Left ventricle myocardium superior (tissue), 1 donor: ENCODE measurements around the gene MYMX. TPM values are rescaled to one million over a fixed set of nuclear protein-coding genes. Genes with fewer than 3 reads are reported as not detected.

ENCODE experiments used
- ATAC-seq: fragments of 200-7000 bp; cut with Tn5 transposase; one replicate; pipeline ENCODE4 v1.9.1; 2020; ENCODE audit warnings: mild to moderate bottlenecking, moderate library complexity
- DNase-seq: peaks from one replicate; pipeline ENCODE4 v3.0.0-alpha.2; 2020
- intact Hi-C: fragments of 100-400 bp; cut with micrococcal nuclease; formaldehyde crosslinking; loops from one replicate; pipeline ENCODE4 v1.11.0; 2022
- total RNA-seq: library from RNA; stranded (reverse); fragmentation: NEBNext Ultra II Directional; extraction: Animal tissue kit (Norgen Biotek cat#: 25700); gene quantifications from one replicate; pipeline ENCODE4 v1.2.1, GENCODE V29; 2021
- donor health status: DM: no; HTN: yes; CAD: no; lungs with severe emphysema.

The MYMX gene
- total RNA-seq, 1 donor from 2014 or later = 0.67 TPM

DNA sequence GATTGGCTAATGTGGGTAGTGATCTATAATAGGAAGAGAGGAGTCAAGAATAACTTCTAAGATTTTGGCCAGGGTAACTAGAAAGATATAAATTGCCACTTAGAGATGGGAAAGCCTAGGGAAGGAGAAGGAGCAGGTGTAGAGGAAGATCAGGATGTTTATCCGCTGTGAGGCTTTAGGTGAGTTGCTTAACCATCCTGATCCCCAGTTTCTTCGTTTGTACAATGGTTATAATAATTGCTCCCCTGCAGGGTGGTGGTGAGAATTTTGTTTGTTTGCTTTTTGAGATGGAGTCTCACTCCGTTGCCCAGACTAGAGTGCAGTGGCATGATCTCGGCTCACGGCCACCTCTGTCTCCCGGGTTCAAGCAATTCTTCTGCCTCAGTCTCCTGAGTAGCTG lies 2.4 kb upstream of the MYMX start:
- ATAC-seq = no peak
- intact Hi-C loops = no loop called here
- DNase-seq = no peak

DNA sequence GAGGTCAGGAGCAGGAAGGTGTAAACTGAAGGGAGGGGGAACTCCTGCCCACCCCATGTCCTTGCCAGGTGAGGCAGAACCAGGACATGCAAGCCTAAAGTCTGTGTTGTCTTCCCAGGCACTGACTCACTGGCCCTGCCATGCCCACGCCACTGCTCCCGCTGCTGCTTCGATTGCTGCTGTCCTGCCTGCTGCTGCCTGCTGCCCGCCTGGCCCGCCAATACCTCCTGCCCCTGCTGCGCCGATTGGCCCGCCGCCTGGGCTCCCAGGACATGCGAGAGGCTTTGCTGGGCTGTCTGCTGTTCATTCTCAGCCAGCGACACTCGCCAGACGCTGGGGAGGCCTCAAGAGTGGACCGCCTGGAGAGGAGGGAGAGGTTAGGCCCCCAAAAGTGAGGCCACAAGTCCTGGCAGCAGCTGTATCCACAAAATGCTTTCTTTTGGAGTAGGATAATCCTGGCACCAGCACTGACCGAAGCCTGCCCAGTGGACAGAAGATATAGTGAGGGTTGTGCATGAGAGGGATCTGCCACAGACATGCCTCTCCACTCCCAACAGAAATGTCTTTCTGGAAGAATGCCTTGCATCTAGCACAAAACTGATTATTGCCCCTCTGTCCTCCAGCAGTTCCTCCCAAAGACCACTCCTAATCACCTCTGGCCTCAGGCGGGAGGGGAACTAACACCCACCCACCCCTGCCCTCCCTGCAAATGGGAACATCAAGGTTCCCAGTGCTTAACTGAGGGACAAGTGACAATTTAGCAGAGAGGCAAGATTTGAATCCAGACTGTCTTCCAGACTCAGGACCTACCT lies 812 bp downstream of the MYMX start:
- intact Hi-C loops = no loop called here
- ATAC-seq (peak; percentile 6), DNase-seq (peak; percentile 87)

DNA sequence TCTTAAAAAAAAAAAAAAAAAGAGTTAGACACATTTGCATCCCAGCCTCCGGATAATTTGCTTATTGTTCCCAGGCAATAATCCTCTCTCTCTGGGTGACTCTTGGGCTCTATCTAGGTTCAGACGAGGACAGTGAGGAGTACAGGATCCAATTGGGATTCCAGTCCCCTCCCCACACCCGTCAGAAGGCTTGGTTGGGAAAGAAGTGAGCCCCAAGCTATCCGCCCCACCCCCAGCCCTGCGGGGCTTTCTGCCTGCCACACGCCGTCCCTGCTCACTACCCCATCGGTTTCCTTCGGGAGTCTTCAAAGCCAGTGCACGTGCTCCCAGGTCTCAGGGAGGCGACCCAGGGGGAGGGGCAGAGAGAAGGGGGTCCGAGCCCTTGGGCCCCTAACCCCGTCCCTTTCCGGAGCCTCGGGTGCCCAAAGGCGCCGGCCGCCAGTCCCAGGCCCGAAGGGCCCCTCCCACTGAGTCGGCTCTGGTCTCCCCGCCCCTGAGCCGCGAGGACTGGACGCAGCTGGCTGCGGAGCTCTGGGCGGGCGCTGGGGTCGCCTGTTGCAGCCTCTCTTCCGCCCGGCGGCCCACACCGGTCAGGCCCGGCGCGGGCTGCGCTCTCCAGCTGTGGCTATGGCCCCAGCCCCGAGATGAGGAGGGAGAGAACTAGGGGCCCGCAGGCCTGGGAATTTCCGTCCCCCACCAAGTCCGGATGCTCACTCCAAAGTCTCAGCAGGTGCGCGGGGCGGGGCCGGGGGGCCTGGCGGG lies 2.5 kb downstream of the MYMX start:
- peak; percentile 69 for ATAC-seq
- intact Hi-C loops = no loop called here
- DNase-seq = peak; percentile 93

GRCh38 chr6:44219815-44220784 lies 3.4 kb downstream of the MYMX start:
- ATAC-seq (no peak), DNase-seq (no peak)
- intact Hi-C loops = no loop called here

DNA sequence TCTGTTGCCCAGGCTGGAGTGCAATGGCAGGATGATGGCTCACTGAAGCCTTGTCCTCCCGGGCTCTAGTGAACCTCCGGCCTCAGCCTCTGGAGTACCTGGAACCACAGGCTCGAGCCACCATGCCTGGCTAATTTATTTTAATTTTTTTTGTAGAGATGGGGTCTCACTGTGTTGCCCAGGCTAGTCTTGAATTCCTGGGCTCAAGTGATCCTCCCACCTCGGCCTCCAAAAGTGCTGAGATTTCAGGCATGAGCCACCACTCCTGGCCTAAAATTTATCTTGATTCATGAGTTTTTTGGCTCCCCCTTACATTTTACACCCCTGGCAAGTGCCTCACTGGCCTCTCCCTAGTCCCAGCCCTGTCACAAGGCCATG lies 4.2 kb downstream of the MYMX start:
- ATAC-seq (no peak), DNase-seq (no peak)
- intact Hi-C loops = no loop called here

GRCh38 chr6:44221291-44221960 lies 4.7 kb downstream of the MYMX start:
- intact Hi-C loops = no loop called here
- peak; percentile 67 for ATAC-seq
- peak; percentile 96 for DNase-seq

DNA sequence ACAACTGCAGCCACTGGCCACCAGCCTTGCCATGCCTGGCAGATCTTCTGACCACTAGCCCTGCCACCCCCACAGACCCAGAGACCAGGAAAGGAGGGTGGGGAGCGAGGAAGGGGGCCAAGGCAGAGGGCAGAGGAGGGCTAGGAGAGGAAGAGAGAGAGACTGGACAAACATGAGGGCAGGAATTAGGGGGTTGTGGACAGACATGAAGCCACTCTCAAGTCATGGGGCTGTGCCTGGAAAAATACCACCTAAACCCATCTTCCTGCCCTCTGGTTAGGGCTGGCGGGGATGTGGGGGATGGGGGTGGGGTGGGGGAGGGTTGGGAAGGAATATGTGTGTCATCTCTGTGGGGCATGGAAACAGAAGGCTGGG lies 5.2 kb downstream of the MYMX start:
- intact Hi-C loops = no loop called here
- no peak for DNase-seq
- ATAC-seq = no peak

DNA sequence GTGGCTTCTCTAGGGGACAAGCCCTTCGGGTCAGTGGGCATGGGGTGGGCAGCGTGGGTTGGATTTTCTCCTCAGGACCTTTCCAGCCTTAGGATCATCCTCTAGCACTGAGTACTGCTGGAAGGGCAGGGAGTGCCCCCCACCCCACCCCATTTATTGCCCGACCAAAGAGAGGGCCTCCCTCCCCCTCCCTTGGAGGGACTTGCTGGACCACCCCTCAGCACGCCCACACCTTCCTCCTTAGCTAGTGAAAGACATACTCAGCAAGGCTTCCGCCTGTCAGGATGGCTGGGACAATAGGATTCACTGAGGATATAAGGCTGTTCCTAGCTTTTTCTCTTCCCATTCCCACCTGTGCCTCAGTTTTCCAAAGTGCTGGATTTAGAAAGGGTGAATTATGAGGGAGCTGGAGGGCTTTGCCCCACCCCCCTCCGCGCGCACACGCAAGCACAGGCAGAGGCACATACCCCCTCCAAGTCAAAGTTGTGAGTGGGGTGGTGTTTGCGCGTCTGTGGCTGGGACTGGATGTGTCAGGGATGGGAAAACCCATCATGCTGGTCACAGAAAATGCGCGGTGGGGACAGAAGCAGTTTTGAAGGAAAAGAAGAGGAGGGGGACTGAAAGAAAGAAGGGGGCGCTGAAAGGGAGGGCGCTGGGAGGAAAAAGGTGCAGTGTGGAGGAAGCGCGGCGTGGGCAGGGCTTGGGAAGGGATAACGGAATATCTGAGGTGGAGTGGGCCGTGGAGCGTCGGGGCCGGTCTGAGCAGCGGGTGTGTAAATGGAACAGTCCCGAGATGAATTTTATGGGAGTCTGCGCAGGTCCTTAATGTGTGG lies 6.0 kb downstream of the MYMX start:
- ATAC-seq = no peak
- intact Hi-C loops = no loop called here
- peak; percentile 33 for DNase-seq

DNA sequence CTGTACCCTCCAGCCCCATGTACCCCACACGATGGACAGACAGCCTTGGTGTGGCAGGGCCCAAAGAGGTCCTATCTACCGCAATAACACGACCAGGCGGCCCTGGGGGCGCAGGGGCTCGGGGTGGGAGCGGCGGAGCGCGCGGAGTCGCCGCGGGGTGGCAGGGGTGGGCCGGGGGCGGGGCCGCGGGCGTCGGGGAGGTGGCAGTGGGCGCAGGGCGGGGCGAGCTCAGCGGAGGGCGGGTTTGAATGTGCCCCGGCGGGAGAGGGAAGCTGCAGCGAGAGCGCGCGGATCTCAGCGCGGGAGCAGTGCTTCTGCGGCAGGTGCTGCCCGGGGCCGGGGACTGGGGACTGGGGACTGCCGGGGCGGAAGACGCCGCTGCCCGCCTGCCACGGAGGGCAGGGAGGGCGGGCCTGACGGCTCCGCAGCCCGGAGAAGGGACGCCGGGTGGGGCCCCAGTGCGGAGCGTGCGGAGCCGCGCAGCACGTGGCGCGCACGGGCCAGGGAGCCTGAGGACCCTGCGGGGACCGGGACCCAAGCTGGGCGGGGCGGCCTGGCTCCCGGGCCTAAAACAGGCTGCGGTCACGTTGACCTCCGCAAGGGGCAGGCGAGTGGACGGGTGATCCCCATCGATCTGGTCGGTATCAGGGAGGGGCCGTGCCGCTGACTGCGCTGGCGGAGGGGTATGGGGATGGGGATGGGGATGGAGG lies 6.7 kb downstream of the MYMX start, which contains the start of gene SLC29A1:
Gene SLC29A1, plus strand, starts transcription at position 277 of the 710 bp plus-strand sequence. CDS start 3,719 bp downstream, outside the sequence.
- intact Hi-C loops = no loop called here
- ATAC-seq (peak; percentile 41), DNase-seq (peak; percentile 92)

GRCh38 chr6:44224029-44224964 lies 7.6 kb downstream of the MYMX start:
- intact Hi-C loops = no loop called here
- DNase-seq (peak; percentile 46), ATAC-seq (no peak)

DNA sequence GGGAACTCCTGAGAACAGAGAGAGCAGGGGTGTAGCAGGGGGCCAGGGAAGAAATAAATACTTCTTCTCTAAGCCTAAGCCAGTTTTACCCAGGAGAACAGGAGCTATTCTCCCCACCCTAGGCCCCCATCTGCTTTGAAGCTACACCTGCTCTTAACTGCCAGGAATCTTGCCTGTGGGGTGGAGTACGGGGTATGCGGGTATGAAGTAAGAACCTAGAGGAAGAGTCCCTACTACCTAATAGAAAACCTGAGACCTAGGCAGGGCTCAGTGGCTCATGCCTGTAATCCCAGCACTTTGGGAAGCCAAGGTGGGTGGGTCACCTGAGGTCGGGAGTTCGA lies 8.2 kb downstream of the MYMX start:
- intact Hi-C loops = no loop called here

GRCh38 chr6:44225579-44226325 lies 9.0 kb downstream of the MYMX start:
- ATAC-seq = no peak
- intact Hi-C loops = no loop called here
- no peak for DNase-seq

More for the DNA sequence above, 8.2 kb downstream of the MYMX start:
- no peak for ATAC-seq
- no peak for DNase-seq

- peak; percentile 80 for DNase-seq
- intact Hi-C loops = no loop called here
- ATAC-seq = peak; percentile 53
These were observed 9.8 kb downstream of the MYMX start for GRCh38 chr6:44226368-44227147.

GRCh38 chr6:44227148-44227793 lies 10.5 kb downstream of the MYMX start:
- intact Hi-C loops = no loop called here
- DNase-seq (peak; percentile 48), ATAC-seq (peak; percentile 11)

GRCh38 chr6:44228031-44228430 lies 11.3 kb downstream of the MYMX start:
- intact Hi-C loops = no loop called here
- ATAC-seq (no peak), DNase-seq (no peak)
